Kidney (tissue), 14 donors: ENCODE results near the gene CR1. TPM values are rescaled to one million over a fixed set of nuclear protein-coding genes. Genes with fewer than 3 reads are reported as not detected.
"Not testable (repeated sequence)": the region's sequence is repeated elsewhere in the genome, so short reads cannot be mapped to it uniquely, and the experiment has no call there.

Source experiments
- DNase-seq, 5 donors: peaks; one replicate each; pipeline ENCODE4 v3.0.0-alpha.2; 2013 to 2020
- FAIRE-seq: peaks from 2 replicates; lab custom pipeline; 2012; peaks lifted over from hg19 to GRCh38; lab: Jason Lieb, UNC
- H3K27ac ChIP-seq, 2 donors: one replicate each; pipeline ENCODE4 v1.7.0; 2013; ENCODE audit warnings: low read depth in 2 of 2, low read length in 2 of 2, inconsistent platforms in 1 of 2
- H3K27me3 ChIP-seq: one replicate; pipeline ENCODE4 v1.7.1; 2013; ENCODE audit warnings: low read length, inconsistent platforms; ENCODE audit not compliant: control insufficient read depth, insufficient read depth
- H3K36me3 ChIP-seq, 3 donors: one replicate each; pipeline versions ENCODE4 v1.7.0 to v1.7.1; 2013; ENCODE audit warnings: low read length in 3 of 3, control low read depth in 1 of 3, inconsistent platforms in 1 of 3; ENCODE audit not compliant: insufficient read depth in 3 of 3, control insufficient read depth in 2 of 3
- H3K4me1 ChIP-seq, 3 donors: one replicate each; pipeline versions ENCODE4 v1.7.0 to v1.7.1; 2013; ENCODE audit warnings: low read length in 3 of 3, inconsistent platforms in 1 of 3, low read depth in 1 of 3; ENCODE audit not compliant: control insufficient read depth in 2 of 3, insufficient read depth in 2 of 3
- H3K4me3 ChIP-seq, 3 donors: one replicate each; pipeline versions ENCODE4 v1.7.0 to v1.8.1; 2013; ENCODE audit warnings: low read length in 3 of 3, control low read depth in 1 of 3, inconsistent platforms in 1 of 3
- H3K9ac ChIP-seq, 3 donors: one replicate each; pipeline versions ENCODE4 v1.7.0 to v1.7.1; 2013; ENCODE audit warnings: low read length in 3 of 3, control low read depth in 1 of 3, inconsistent platforms in 1 of 3
- H3K9me3 ChIP-seq, 3 donors: one replicate each; pipeline versions ENCODE4 v1.7.0 to v1.7.1; 2013; ENCODE audit warnings: low read length in 3 of 3, control low read depth in 1 of 3, inconsistent platforms in 1 of 3; ENCODE audit not compliant: control insufficient read depth in 2 of 3, insufficient read depth in 1 of 3
- CTCF ChIP-seq: IDR thresholded peaks from 3 replicates; pipeline ENCODE4 v1.5.1; 2012; ENCODE audit warnings: mild to moderate bottlenecking, moderate library complexity, borderline replicate concordance; ENCODE audit not compliant: insufficient read depth; ENCODE audit errors: extremely low read depth
- intact Hi-C: fragments of 100-400 bp; cut with DNase I; formaldehyde crosslinking; loops from one replicate; pipeline ENCODE4 v1.11.1; 2022
- polyA plus RNA-seq: library from polyadenylated mRNA; stranded (reverse); fragments of 350-450 nt; fragmentation: Illumina TruSeq; extraction: RNeasy Lipid Tissue Mini Kit (QIAGEN cat#74804); gene quantifications from one replicate; pipeline ENCODE4 v1.2.3, GENCODE V29; 2014; ENCODE audit warnings: low read depth, low replicate concordance; ENCODE audit not compliant: insufficient read depth
- total RNA-seq: library from RNA; stranded (reverse); fragmentation: NEBNext Ultra II Directional; extraction: Animal tissue kit (Norgen Biotek cat#: 25700); gene quantifications from one replicate; pipeline ENCODE4 v1.2.1, GENCODE V29; 2021
- donor health status: control.
- donor health status: control.
- donor health status: control.
- donor health status: control.
- donor health status: control.
- donor health status: DM: yes; HTN: yes; CAD: no.
- donor health status: Normal renal cell carcinoma (clear cell type).

CR1 gene
- total and polyA plus RNA-seq, 2 donors from 2014 or later = 2.6 to 12.2 TPM

GRCh38 chr1:207575381-207575780, 79.4 kb downstream of the CR1 start:
- H3K9me3 ChIP-seq, H3K27me3 ChIP-seq, H3K27ac ChIP-seq, H3K4me1 ChIP-seq, FAIRE-seq, intact Hi-C loops, DNase-seq, H3K9ac ChIP-seq, H3K4me3 ChIP-seq, H3K36me3 ChIP-seq: not testable (repeated sequence)

DNA sequence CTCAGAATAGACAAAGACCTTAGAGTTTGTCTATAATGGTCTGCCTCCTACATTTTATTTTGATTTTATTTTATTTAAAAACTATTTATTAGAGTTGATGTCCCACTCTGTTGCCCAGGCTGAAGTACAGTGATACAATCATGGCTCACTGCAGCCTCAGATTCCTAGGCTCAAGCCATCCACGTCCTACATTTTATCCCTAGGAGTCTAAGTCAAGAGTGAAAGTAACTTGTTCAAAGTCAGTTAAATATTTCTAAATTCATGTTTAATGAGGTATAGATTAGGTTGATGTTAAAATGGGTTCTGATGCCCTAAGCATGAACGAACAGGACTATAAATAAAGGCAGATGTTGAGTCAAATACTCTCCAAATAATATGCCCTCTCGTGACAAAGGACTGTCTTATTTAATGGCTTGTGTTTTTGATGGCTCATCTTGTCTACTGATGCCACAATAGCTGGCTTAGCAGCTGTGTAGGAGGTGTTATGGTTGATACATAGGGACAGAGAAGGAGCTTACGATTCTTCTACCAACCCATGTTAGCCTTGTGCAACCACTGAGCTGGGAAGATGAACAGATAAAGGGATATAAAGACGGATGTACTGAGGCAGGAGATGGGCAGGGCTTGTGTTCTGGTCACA, 83.0 kb downstream of the CR1 start:
- no peaks in the 10 kb centered on the region for H3K9me3 ChIP-seq
- H3K27me3 ChIP-seq = no peaks in the 10 kb centered on the region
- no peaks in the 10 kb centered on the region for H3K36me3 ChIP-seq
- no peak overlapping the region for H3K9ac ChIP-seq
- DNase-seq (peak in 2 of 5 donors; percentile 25 to 38), FAIRE-seq (no peak)
- intact Hi-C loops = no loop called here
- no peak overlapping the region for H3K4me3 ChIP-seq
- no peak overlapping the region for H3K27ac ChIP-seq
- TF ChIP-seq CTCF = no peak
- H3K4me1 ChIP-seq = no peaks in the 10 kb centered on the region

GRCh38 chr1:207579436-207579799, 83.5 kb downstream of the CR1 start:
- peak; percentile 36 for TF ChIP-seq CTCF
- H3K9ac ChIP-seq = no peak overlapping the region
- no peaks in the 10 kb centered on the region for H3K36me3 ChIP-seq
- no peaks in the 10 kb centered on the region for H3K4me1 ChIP-seq
- H3K27me3 ChIP-seq = no peaks in the 10 kb centered on the region
- no peak overlapping the region for H3K4me3 ChIP-seq
- no peak for FAIRE-seq
- peak in 4 of 5 donors; percentile 44 to 72 (median 46) for DNase-seq
- H3K27ac ChIP-seq = no peak overlapping the region
- no peaks in the 10 kb centered on the region for H3K9me3 ChIP-seq
- intact Hi-C loops = no loop called here

GRCh38 chr1:207581496-207582153, 85.7 kb downstream of the CR1 start:
- H3K27me3 ChIP-seq = no peaks in the 10 kb centered on the region
- H3K4me1 ChIP-seq = no peaks in the 10 kb centered on the region
- no peak overlapping the region for H3K9ac ChIP-seq
- no peak for TF ChIP-seq CTCF
- intact Hi-C loops = no loop called here
- FAIRE-seq (no peak), DNase-seq (peak in 2 of 5 donors; percentile 8 to 39)
- H3K4me3 ChIP-seq = no peak overlapping the region
- H3K36me3 ChIP-seq = no peaks in the 10 kb centered on the region
- H3K9me3 ChIP-seq = no peaks in the 10 kb centered on the region
- no peak overlapping the region for H3K27ac ChIP-seq

- intact Hi-C loops, H3K9ac ChIP-seq, H3K4me3 ChIP-seq, H3K27me3 ChIP-seq, H3K9me3 ChIP-seq, FAIRE-seq, H3K4me1 ChIP-seq, H3K27ac ChIP-seq, DNase-seq, H3K36me3 ChIP-seq: not testable (repeated sequence)
These were observed 93.5 kb downstream of the CR1 start for GRCh38 chr1:207589506-207589905.

GRCh38 chr1:207591205-207591604, 95.2 kb downstream of the CR1 start:
- FAIRE-seq, H3K9me3 ChIP-seq, H3K27me3 ChIP-seq, DNase-seq, intact Hi-C loops, H3K4me3 ChIP-seq, H3K4me1 ChIP-seq, H3K9ac ChIP-seq, H3K27ac ChIP-seq, H3K36me3 ChIP-seq: not testable (repeated sequence)
